Inflammatory macrophage treated with lipopolysaccharide for 1 hour (primary cell): ENCODE data around the gene OR6S1.
A peak's percentile ranks its signal among the peaks of the same experiment; 100 is the strongest.
"Not testable (repeated sequence)": the region's sequence is repeated elsewhere in the genome, so short reads cannot be mapped to it uniquely, and the experiment has no call there.

Experiments
- DNase-seq, 2 donors: peaks; one replicate each; pipeline ENCODE4 v3.0.0-alpha.2; 2020 to 2022

The OR6S1 gene

GRCh38 chr14:20608383-20609110 lies 32.9 kb downstream of the OR6S1 start:
- no peak for DNase-seq

GRCh38 chr14:20607617-20608016 lies 33.9 kb downstream of the OR6S1 start:
- no peak for DNase-seq

GRCh38 chr14:20606902-20607242 lies 34.6 kb downstream of the OR6S1 start:
- no peak for DNase-seq

GRCh38 chr14:20606190-20606901 lies 35.1 kb downstream of the OR6S1 start:
- peak in 1 of 2 donors; percentile 61 for DNase-seq

GRCh38 chr14:20603813-20604690 lies 37.4 kb downstream of the OR6S1 start:
- no peak for DNase-seq

- no peak for DNase-seq
These were observed 38.9 kb downstream of the OR6S1 start for GRCh38 chr14:20602583-20602982.

- no peak for DNase-seq
These were observed 40.0 kb downstream of the OR6S1 start for GRCh38 chr14:20601522-20601921.

- no peak for DNase-seq
These were observed 44.4 kb downstream of the OR6S1 start for GRCh38 chr14:20597108-20597507.

GRCh38 chr14:20595726-20596125 lies 45.8 kb downstream of the OR6S1 start:
- not testable (repeated sequence) for DNase-seq

GRCh38 chr14:20592574-20592973 lies 48.9 kb downstream of the OR6S1 start:
- no peak for DNase-seq

GRCh38 chr14:20591235-20591634 lies 50.3 kb downstream of the OR6S1 start, which contains the start of gene RNASE12:
RNASE12 (minus strand) TSS chr14:20591376; CDS start chr14:20590723, 653 bp downstream.
- no peak for DNase-seq
